ENCODE measurements around the gene COL11A1.
A peak's percentile ranks its signal among the peaks of the same experiment; 100 is the strongest.
"Not testable (repeated sequence)": the region's sequence is repeated elsewhere in the genome, so short reads cannot be mapped to it uniquely, and the experiment has no call there.

Gene COL11A1

DNA sequence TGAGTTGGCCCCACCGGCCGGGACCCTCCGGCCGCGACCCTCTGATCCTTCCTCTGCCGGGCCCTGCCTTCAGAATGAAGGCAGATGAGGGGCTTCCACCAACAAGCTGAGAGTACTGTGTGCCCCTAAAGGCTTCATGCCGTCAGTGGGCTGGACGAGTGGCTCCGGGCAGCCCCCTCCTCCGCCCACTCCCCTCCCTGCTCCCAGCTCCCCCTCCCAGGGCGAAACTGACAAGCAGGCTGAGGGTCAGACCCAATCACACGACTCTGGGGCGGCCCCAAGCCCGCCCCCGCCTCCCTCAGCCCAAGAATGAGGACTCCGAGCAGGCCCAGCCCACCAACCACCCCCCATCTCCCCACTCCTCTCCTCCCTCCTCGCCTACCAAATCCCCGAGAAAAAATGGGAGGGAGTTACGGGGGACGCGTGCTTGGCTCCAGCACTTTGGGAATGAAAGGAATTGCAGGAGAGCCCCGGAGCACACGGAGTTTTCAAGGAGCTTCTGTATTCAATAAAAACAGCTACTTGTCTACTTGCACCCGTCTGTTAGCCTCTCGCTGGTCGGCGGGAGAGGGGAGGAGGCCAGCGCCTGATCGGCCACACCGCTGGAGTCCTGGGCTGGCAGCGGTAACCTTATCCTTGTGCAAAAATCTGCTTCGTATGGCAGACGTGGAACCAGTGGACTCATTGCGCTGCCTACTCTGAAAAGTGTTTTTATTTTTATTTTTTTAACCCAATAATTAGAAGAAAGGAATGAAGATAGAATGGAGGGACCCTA, at the start of gene COL11A1:
COL11A1 (minus strand) TSS at position 147 of the 775 bp plus-strand sequence. CDS start 344 bp downstream, outside the sequence.
- DNase-seq, result no peak

GRCh38 chr1:103156966-103157365, 48.6 kb upstream of the COL11A1 start:
- no peak for DNase-seq

- DNase-seq, result no peak
Observed at GRCh38 chr1:103146166-103146565, 37.8 kb upstream of the COL11A1 start.

GRCh38 chr1:103145449-103145848, 37.1 kb upstream of the COL11A1 start:
- DNase-seq, result no peak

GRCh38 chr1:103144681-103145080, 36.4 kb upstream of the COL11A1 start:
- DNase-seq, result no peak

GRCh38 chr1:103142461-103142860, 34.1 kb upstream of the COL11A1 start:
- no peak for DNase-seq

DNA sequence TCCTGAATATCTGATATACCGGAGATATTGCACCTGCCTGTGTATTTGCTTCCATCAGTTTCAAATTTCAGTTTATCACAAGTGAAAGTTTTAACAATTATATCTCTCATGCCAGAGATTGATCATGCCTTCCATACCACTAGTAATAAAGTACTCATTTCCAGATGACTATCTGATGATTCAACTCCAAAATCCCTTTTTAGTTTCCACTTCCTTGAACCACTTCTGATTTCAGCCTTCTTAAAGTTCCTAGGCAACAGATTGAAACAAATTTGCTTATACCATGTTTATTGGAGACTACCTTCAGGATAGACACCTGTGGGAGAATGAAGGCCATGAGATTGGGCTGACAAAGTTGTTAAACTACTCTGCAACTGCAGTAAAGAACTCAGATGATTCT, 21.5 kb upstream of the COL11A1 start:
- peak; percentile 15 for DNase-seq

DNA sequence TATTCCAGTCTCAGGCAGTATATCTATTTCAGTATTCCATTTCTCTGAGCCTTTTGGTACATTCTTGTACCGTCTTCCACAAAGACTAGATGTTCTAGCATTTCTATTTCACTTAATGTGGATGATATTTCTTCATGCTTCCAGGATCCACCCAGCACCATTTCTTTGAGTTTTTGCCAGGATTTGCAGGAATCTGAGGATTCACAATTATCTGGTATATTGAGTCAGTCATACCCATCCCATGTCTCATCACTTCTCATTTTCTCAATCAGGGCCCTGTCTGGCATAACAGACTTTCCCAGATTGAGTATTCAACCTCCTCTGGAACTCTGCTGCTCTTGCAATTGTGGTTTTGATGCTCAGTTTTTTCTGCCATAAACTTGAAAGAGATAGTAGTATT, 20.9 kb upstream of the COL11A1 start:
- DNase-seq, result peak; percentile 70

DNA sequence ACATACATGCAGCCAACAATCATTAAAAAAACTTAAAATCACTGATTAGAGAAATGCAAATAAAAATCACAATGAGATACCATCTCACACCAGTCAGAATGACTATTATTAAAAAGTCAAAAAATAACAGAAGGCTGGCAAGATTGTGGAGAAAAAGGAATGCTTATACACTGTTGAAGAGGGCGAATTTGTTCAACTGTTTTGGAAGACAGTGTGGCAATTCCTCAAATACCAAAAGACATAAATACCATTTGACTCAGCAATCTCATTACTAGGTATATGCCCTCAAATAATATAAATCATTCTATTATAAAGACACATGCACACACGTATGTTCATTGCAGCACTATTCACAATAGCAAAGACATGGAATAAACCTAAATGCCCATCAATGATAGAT, 19.9 kb upstream of the COL11A1 start:
- DNase-seq, result not testable (repeated sequence)

DNA sequence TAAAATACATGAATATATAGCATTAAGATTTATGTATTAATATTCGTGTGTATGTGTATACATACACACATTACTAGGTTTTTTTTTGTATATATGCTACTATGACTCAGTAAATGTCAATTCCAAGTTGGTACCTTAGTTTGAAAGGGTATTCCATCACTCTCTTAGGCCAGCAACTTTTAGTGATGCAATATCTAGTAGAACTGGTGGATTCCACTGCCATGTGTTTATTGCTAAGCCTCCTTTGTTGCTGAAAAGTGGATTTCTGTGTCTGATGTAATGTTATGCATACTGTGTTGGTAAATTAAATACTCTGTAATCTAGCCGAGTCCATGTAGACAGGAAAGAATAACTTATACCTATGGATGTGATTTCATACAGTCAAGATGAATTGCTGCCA, 16.9 kb upstream of the COL11A1 start:
- no peak for DNase-seq

DNA sequence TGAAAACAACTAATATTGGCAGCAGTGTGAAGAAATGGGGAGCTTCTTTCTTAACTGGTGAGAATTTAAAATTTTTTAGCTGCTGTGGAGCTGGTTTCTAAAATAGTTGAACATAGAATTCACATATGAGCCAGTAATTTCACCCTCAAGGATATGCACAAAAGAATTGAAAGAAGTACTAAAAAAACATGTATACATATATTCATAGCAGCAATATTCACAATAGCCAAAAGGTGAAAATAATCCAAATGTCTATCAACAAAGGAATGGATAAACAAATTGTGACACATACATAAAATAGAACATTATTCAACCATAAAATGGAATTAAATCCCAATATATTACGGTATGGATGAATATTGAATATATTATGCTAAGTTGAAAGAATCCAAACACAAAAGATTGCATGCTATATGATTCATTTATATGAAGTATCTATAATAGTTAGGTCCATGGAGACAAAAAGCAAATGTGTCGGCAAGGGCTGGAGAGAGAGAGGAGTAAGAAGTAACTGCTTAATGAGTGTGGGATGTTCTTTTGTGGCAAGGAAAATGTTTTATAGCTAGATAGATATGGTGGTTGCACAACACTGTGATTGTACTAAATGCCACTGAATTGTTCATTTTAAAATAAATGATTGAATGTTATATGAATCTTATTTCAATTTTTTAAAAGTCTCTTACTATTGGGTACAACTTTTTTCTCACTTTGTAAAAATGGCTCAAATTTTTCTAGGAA, 14.8 kb upstream of the COL11A1 start:
- no peak for DNase-seq

GRCh38 chr1:103120981-103121380, 12.7 kb upstream of the COL11A1 start:
- no peak for DNase-seq

DNA sequence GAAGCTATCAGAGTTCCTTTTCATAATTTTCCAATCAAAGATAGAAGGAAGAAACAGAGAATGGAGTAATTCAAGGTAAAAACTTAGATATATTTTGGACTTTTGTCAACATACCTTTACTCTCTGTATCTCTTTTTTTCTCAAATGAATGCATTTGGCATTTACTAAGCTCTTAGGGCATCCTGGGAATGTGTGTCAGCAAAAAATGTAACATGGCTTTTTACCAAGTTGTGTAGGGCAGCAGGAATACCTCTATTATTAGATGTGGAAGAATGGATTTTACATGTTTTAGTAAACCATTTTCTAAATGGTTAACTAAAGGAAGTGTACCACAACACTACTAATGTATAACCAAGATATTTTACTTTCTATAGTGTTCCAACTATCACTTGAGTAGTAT, 4.2 kb upstream of the COL11A1 start:
- no peak for DNase-seq

DNA sequence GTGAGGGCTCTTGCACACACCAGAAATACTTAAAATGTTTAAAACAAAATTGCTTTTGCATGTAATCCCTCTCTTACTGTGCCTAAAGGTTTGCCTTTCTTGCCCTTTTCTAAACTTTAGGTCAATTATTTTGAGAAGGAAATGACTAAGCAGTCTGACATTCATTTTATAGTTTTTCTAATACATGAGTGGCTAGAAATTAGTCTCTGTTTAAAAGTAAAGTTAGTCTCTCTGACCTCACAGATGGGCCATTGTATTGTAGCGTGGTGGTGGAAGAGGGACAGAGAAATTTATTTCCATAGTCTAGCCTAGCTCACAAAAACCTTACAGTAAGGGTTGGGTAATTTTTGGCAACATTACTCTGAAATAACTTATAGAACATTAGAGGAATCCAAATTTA, 3.6 kb upstream of the COL11A1 start:
- peak; percentile 17 for DNase-seq

- DNase-seq, result no peak
Observed at GRCh38 chr1:103110701-103111100, 2.4 kb upstream of the COL11A1 start.

- DNase-seq, result peak; percentile 30
Observed at GRCh38 chr1:103109311-103109920, 1.1 kb upstream of the COL11A1 start.

DNA sequence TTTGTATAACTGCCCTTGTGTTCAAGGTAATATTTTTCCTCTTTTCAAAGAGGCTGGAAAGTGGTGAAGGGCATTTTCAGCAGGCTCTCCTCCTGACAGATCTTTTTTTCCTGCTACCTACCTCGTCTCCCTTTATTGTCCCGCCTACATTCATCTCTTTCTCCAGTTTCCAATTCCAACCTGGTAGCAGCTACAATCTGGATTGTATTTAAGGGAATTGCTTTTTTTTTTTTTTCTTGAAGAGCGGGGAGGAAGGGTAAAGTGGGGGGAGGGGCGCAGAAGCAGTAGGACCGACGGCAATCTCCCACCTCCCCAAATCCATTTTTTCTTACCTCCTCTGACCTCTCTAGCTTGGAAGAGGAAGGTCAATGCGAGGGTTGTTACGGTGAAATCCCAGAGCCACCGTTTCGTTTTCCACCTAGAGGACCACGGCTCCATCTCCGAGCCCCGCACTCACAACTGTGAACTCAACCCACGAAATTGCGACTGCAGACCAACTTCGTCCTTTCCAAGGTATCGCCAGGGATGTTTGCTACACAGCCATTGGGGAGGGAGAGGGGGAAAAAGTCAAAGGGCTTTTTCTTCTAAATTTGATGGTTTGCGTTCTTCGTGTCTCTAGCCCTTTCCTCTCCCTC, 464 bp downstream of the COL11A1 start:
- DNase-seq, result no peak

DNA sequence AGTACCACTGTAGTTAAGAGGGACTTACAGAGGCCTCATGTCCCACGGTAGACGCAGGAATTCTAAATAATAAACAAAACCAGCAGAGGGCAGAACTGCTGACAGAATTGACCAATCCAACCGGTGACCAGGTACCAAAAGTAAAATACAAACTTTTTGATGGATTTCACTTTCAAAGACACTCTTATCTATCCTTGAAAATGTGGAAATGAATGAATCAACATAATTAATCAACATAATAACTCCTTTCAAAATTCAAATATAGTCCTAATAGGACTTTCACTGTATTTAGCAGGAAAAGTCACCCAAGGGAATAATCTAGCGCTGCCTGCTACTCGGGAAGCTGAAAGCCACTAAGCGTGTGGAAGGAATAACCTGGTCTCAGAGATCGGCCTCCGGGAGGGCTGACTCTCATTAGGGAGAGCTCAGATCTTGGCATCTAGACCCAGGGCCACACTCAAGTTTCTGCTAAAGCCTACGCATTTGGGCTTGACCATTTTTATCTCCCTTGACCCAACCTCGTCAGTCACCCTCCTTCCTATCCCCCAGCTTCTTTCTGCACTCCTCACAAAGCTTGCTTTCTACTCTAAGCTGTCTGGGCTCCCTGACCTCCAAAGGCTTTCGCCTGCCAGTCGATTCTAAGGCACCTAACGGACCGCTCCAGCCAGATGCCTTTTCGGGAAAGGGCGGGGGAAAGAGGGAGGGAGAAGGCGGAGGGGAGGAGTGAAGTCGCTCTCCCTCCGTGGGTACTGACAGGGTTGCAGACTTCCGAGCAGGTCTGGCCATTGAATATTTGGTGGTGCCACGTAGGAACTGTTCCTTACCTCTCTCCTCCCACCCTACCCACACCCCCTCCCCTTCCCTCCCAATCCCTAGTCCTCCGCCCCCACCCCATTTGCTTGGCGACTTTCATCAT, 1.6 kb downstream of the COL11A1 start:
- DNase-seq, result peak; percentile 34

GRCh38 chr1:103101399-103101798, 6.9 kb downstream of the COL11A1 start:
- DNase-seq, result no peak

GRCh38 chr1:103089221-103089620, 19.1 kb downstream of the COL11A1 start:
- no peak for DNase-seq

DNA sequence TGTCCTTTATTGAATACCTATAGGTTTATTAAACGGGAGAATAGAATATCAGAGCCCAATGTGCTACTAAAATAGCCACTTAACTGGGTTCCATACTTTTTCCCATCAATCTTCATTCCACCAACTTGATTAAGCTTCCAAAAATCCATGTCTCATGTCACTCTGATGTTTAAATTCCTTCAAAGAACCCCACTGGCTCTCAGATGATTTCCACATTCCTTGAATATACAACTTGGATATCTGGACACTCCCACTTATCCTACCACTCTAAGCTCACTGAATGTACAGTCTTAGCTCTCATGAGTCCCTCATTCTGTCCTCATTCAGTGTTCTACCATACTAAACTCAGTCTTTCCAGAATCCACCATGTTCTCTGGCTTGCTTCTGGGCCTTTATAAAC, 21.1 kb downstream of the COL11A1 start:
- DNase-seq, result no peak

- no peak for DNase-seq
Observed at GRCh38 chr1:103084181-103084580, 24.1 kb downstream of the COL11A1 start.

All from HCEC 1CT (cell line).